Panc1 (cell line): ENCODE measurements around the gene INF2. TPM values are rescaled to one million over a fixed set of nuclear protein-coding genes. Genes with fewer than 3 reads are reported as not detected.

Source experiments
- ATAC-seq: fragments of 200-7000 bp; cut with Tn5 transposase; 2 replicates; pipeline ENCODE4 v1.9.1; 2020; ENCODE audit warnings: mild to moderate bottlenecking, moderate library complexity
- BruUV-seq: library from RNA; stranded (reverse); fragments of 400-500 nt; replicated peaks from 2 replicates; lab custom pipeline; 2021; lab: Mats Ljungman, UMichigan
- CTCF ChIA-PET: fragments of 300-600 bp; sonication (Branson Sonifier 250); formaldehyde crosslinking; loops from one replicate; lab custom pipeline; 2022; ENCODE audit warnings: antibody characterized with exemption; lab: Charles Lee
- POLR2A ChIA-PET: fragments of 300-600 bp; sonication (Branson Sonifier 250); formaldehyde crosslinking; loops from one replicate; lab custom pipeline; 2022; ENCODE audit warnings: antibody characterized with exemption; lab: Charles Lee
- DNase-seq: peaks from one replicate; pipeline ENCODE4 v3.0.0-alpha.2; 2010; ENCODE audit warnings: low read depth, low spot score
- H3K27ac ChIP-seq: 2 replicates; pipeline ENCODE4 v1.5.1; 2011; ENCODE audit warnings: mild to moderate bottlenecking, low read length, inconsistent platforms
- H3K27me3 ChIP-seq: fragments of 200-500 bp; sonication (Bioruptor generic); 2 replicates; pipeline ENCODE4 v1.6.0; 2014; ENCODE audit warnings: low read length, inconsistent platforms; ENCODE audit not compliant: control insufficient read depth, insufficient read depth
- H3K36me3 ChIP-seq: fragments of 200-500 bp; sonication (Bioruptor generic); 2 replicates; pipeline ENCODE4 v1.5.1; 2014; ENCODE audit warnings: inconsistent platforms, mild to moderate bottlenecking, low read length, moderate library complexity; ENCODE audit not compliant: control insufficient read depth, insufficient read depth
- H3K4me1 ChIP-seq: 2 replicates; pipeline ENCODE4 v1.5.1; 2011; ENCODE audit warnings: inconsistent platforms, mild to moderate bottlenecking, low read length, moderate library complexity; ENCODE audit not compliant: control insufficient read depth, insufficient read depth
- H3K4me3 ChIP-seq, 2 experiments: 2 replicates each; pipeline ENCODE4 v1.5.1; 2011 to 2012; ENCODE audit warnings: low read depth in 2 of 2, low read length in 2 of 2, mild to moderate bottlenecking in 2 of 2, inconsistent platforms in 1 of 2, moderate library complexity in 1 of 2
- H3K9me3 ChIP-seq: fragments of 200-500 bp; sonication (Bioruptor generic); 2 replicates; pipeline ENCODE4 v1.5.1; 2014; ENCODE audit warnings: low read depth, mild to moderate bottlenecking, inconsistent platforms, low read length, moderate library complexity; ENCODE audit not compliant: control insufficient read depth, insufficient read depth
- POLR2AphosphoS5 ChIP-seq: IDR thresholded peaks from 2 replicates; pipeline ENCODE4 v1.6.1; 2012; ENCODE audit warnings: mild to moderate bottlenecking, low read depth, low read length, moderate library complexity
- SIN3A ChIP-seq: IDR thresholded peaks from 2 replicates; pipeline ENCODE4 v1.6.1; 2012; ENCODE audit warnings: low read depth, mild to moderate bottlenecking, low read length, moderate library complexity, borderline replicate concordance; ENCODE audit not compliant: insufficient read depth
- TCF7L2 ChIP-seq: IDR thresholded peaks from 2 replicates; pipeline ENCODE4 v1.6.1; 2011; ENCODE audit warnings: mild to moderate bottlenecking, low read depth, low read length, inconsistent platforms
- in situ Hi-C: cut with HindIII; loops from 2 replicates; pipeline ENCODE4 v1.10.0; 2016; ENCODE audit warnings: low sequenced_read_pairs, low pct_unique_long_range_greater_than_20kb
- intact Hi-C: fragments of 100-400 bp; cut with micrococcal nuclease; formaldehyde crosslinking; loops from one replicate; pipeline ENCODE4 v1.10.0; 2022; ENCODE audit not compliant: unreplicated experiment
- total RNA-seq: library from RNA; stranded (reverse); gene quantifications from one replicate; pipeline ENCODE4 v1.2.1, GENCODE V29; 2021; ENCODE audit not compliant: unreplicated experiment
- TF ChIP-seq, protein P1 (sequence below): fragments of 450-650 bp; IDR thresholded peaks from 2 replicates; pipeline ENCODE4 v1.5.1; 2017; ENCODE audit warnings: mild to moderate bottlenecking
- TF ChIP-seq, protein P2 (sequence below), 2 experiments: IDR thresholded peaks; 2 replicates each; pipeline ENCODE4 v1.6.1; 2011 to 2012; ENCODE audit warnings: low read depth in 2 of 2, control low read depth in 1 of 2, low read length in 1 of 2, mild to moderate bottlenecking in 1 of 2, moderate library complexity in 1 of 2; ENCODE audit not compliant: insufficient read depth in 1 of 2

INF2 gene
- total RNA-seq, 1 experiment from 2014 or later: 195 TPM

DNA sequence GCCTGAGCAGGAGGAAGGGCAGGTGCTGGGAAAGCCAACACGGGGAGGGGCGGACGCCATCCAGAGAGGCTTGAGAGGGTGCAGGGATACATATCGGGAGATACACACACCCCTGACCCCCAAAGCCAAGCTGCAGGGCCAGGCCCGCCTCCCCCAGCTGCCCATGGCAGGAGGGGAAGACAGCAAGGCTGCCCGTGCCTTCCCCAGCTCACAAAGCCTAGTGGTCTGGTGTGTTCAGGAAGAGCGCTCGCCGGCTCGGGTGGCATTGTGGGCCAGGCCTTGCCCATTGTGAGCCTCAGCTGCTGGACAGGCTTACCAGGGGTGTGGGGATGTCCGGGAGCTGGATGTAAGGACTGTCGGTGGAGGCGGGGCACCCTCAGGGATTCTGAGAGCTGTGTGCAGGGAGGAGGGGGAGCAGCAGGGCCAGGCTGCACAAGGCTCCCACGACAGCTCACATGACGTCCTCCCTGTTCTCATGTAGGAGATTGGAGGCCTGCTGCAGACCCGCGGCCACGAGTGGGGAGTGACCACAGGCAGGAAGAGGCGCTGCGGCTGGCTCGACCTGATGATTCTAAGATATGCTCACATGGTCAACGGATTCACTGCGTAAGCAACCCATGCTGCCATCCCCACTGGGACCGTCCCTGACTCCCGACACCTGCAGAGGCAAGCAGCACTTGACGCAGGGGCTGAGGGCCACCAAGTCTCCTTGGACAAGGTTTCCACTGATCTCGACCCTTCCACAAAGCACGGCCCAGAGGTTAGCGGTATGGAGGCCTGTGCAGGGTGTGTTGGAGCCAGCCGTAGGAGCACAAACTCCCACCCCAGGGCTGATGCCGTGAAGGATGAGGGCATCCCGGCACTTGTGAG, 53.4 kb downstream of the INF2 start:
- intact Hi-C loops (no loop called here), in situ Hi-C loops (no loop called here)
- ChIA-PET POLR2A (no interaction called here), CTCF (no interaction called here)
- TF ChIP-seq, protein P1, sequence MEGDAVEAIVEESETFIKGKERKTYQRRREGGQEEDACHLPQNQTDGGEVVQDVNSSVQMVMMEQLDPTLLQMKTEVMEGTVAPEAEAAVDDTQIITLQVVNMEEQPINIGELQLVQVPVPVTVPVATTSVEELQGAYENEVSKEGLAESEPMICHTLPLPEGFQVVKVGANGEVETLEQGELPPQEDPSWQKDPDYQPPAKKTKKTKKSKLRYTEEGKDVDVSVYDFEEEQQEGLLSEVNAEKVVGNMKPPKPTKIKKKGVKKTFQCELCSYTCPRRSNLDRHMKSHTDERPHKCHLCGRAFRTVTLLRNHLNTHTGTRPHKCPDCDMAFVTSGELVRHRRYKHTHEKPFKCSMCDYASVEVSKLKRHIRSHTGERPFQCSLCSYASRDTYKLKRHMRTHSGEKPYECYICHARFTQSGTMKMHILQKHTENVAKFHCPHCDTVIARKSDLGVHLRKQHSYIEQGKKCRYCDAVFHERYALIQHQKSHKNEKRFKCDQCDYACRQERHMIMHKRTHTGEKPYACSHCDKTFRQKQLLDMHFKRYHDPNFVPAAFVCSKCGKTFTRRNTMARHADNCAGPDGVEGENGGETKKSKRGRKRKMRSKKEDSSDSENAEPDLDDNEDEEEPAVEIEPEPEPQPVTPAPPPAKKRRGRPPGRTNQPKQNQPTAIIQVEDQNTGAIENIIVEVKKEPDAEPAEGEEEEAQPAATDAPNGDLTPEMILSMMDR: no peak
- TF ChIP-seq, protein P2, sequence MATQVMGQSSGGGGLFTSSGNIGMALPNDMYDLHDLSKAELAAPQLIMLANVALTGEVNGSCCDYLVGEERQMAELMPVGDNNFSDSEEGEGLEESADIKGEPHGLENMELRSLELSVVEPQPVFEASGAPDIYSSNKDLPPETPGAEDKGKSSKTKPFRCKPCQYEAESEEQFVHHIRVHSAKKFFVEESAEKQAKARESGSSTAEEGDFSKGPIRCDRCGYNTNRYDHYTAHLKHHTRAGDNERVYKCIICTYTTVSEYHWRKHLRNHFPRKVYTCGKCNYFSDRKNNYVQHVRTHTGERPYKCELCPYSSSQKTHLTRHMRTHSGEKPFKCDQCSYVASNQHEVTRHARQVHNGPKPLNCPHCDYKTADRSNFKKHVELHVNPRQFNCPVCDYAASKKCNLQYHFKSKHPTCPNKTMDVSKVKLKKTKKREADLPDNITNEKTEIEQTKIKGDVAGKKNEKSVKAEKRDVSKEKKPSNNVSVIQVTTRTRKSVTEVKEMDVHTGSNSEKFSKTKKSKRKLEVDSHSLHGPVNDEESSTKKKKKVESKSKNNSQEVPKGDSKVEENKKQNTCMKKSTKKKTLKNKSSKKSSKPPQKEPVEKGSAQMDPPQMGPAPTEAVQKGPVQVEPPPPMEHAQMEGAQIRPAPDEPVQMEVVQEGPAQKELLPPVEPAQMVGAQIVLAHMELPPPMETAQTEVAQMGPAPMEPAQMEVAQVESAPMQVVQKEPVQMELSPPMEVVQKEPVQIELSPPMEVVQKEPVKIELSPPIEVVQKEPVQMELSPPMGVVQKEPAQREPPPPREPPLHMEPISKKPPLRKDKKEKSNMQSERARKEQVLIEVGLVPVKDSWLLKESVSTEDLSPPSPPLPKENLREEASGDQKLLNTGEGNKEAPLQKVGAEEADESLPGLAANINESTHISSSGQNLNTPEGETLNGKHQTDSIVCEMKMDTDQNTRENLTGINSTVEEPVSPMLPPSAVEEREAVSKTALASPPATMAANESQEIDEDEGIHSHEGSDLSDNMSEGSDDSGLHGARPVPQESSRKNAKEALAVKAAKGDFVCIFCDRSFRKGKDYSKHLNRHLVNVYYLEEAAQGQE (IDR thresholded peaks at IDR 0.05; ENCODE audit: insufficient read depth in 1 of 2, low read depth in 2 of 2, low read length in 1 of 2): no peak
- TF ChIP-seq TCF7L2 (no peak), SIN3A (no peak), POLR2AphosphoS5 (no peak)
- Histone ChIP-seq H3K36me3 (no peaks in the 10 kb centered on the region), H3K27ac (no peak overlapping the region), H3K9me3 (no peaks in the 10 kb centered on the region), H3K4me3 (no peak overlapping the region), H3K27me3 (no peaks in the 10 kb centered on the region), H3K4me1 (no peaks in the 10 kb centered on the region)
- ATAC-seq: no peak
- no peak for DNase-seq
- no TSS peak for BruUV-seq

DNA sequence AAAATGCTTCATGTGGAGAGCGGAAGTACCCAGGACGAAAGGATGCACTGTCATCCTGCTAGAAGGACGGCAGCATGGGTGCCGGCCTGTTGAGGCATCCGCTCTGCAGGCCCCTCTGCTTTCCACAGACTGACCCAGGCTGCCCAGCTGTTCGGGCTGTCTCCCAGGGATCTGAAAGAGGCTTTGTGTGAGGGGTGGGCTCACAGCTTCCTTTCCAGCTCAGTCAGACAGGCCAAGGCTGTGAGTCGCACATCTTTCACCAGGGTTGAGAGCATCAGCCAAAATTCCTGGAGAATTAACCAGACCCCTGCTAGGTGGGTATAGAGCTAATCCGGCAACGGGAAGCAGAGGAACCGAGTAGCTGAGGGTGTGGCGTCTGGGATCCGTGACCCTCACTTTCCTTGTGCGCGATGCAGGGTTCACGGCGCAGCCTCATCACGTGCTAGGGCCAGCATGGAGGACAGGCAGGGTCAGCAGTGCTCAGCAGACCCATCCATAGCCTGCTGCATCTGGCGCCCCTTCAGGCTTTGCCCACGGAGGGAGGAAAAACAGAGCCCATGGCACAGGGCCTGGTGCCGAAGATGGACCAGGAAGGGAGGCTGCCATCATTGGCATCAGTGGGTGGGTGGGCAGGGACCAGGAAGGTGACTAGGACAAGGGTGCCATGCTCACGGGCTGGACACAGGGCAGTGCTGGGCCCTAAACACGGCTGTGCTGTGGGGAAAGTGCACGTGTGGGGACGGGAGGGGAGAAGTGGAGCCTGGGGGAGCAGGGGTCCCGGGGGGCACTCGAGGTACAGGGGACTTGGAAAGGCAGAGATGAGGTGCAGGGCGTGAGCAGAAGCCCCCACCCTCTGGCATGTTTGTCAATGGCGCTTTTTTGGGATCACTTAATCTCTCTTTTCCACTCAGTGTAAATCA, 54.3 kb downstream of the INF2 start:
- intact Hi-C loops: no loop called here
- H3K27me3 ChIP-seq: no peaks in the 10 kb centered on the region
- ChIA-PET CTCF (no interaction called here), POLR2A (no interaction called here)
- no peaks in the 10 kb centered on the region for H3K9me3 ChIP-seq
- no peak overlapping the region for H3K4me3 ChIP-seq
- no peaks in the 10 kb centered on the region for H3K36me3 ChIP-seq
- no peaks in the 10 kb centered on the region for H3K4me1 ChIP-seq
- DNase-seq: no peak
- no peak for ATAC-seq
- no peak for TF ChIP-seq SIN3A
- no peak for TF ChIP-seq POLR2AphosphoS5
- TF ChIP-seq, protein P2 (IDR thresholded peaks at IDR 0.05; ENCODE audit: insufficient read depth in 1 of 2, low read depth in 2 of 2, low read length in 1 of 2): no peak
- no peak for TF ChIP-seq TCF7L2
- TF ChIP-seq, protein P1: no peak
- no peak overlapping the region for H3K27ac ChIP-seq
- in situ Hi-C loops: no loop called here
- BruUV-seq: no TSS peak
